H1 (cell line): ENCODE measurements around the gene LIMA1. TPM values are rescaled to one million over a fixed set of nuclear protein-coding genes. Genes with fewer than 3 reads are reported as not detected.

Experiments
- BCL11A ChIP-seq, 2 experiments: IDR thresholded peaks; one replicate each; pipeline ENCODE4 v1.6.1; 2011; ENCODE audit warnings: low read depth in 2 of 2, low read length in 2 of 2, mild to moderate bottlenecking in 2 of 2
- CBX5 ChIP-seq: fragments of 300-800, 300-1000 bp; sonication (generic); IDR thresholded peaks from 2 replicates; pipeline ENCODE4 v1.7.1; 2016; ENCODE audit warnings: antibody characterized with exemption, low read length, low read depth
- EP300 ChIP-seq, 2 experiments: IDR thresholded peaks; 1 replicate in 1 of 2; 2 replicates in 1 of 2; pipeline ENCODE4 v1.6.1; 2011 to 2012; ENCODE audit warnings: low read depth in 2 of 2, low read length in 2 of 2, mild to moderate bottlenecking in 2 of 2, borderline replicate concordance in 1 of 2, inconsistent platforms in 1 of 2, moderate library complexity in 1 of 2
- GABPA ChIP-seq: IDR thresholded peaks from 2 replicates; pipeline ENCODE4 v1.6.1; 2011; ENCODE audit warnings: mild to moderate bottlenecking, low read length, moderate library complexity, borderline replicate concordance; ENCODE audit not compliant: insufficient read depth
- KDM5A ChIP-seq: fragments of 200-600 bp; IDR thresholded peaks from 2 replicates; pipeline ENCODE4 v1.7.1; 2012; ENCODE audit warnings: mild to moderate bottlenecking, low read length, inconsistent platforms, mixed read lengths
- RAD21 ChIP-seq, 2 experiments: IDR thresholded peaks in 1 of 2; conservative IDR thresholded peaks in 1 of 2; 2 replicates each; pipeline ENCODE4 v1.6.1; 2011; ENCODE audit warnings: low read depth in 2 of 2, low read length in 2 of 2, improper control_type of control experiment in 1 of 2, inconsistent platforms in 1 of 2, mild to moderate bottlenecking in 1 of 2, moderate library complexity in 1 of 2
- RNF2 ChIP-seq: fragments of 200-900, 300-1000 bp; sonication (generic); IDR thresholded peaks from 2 replicates; pipeline ENCODE4 v1.7.1; 2016; ENCODE audit warnings: borderline replicate concordance, low read depth, mild to moderate bottlenecking, antibody characterized with exemption, low read length; ENCODE audit not compliant: poor library complexity, severe bottlenecking; ENCODE audit errors: missing control alignments
- SP4 ChIP-seq: IDR thresholded peaks from 2 replicates; pipeline ENCODE4 v1.6.1; 2012; ENCODE audit warnings: low read length, inconsistent platforms
- polyA plus RNA-seq, 7 experiments: library from polyadenylated mRNA; depleted of rRNA in 3 of 7; stranded (reverse) in 5 of 7; unstranded in 2 of 7; fragments of >200 nt in 5 of 7; fragments of 200-250 nt in 2 of 7; gene quantifications; 1 replicate in 5 of 7; 2 replicates in 1 of 7; 4 replicates in 1 of 7; pipeline versions ENCODE4 v1.2.1 to v1.2.3, GENCODE V29; 2011 to 2013; ENCODE audit warnings: missing spikeins in 2 of 7, mixed read lengths in 2 of 7
- total RNA-seq: library from RNA; stranded (reverse); fragmentation: NEBNext Ultra II Directional; extraction: Animal tissue kit (Norgen Biotek cat#: 25700); gene quantifications from 2 replicates; pipeline ENCODE4 v1.2.1, GENCODE V29; 2021

The LIMA1 gene
- total and polyA plus RNA-seq, 2 of the 8 experiments (the other 6 are each of a cell fraction or from before 2014, with no cell fraction given): 12.7 to 47.6 TPM

DNA sequence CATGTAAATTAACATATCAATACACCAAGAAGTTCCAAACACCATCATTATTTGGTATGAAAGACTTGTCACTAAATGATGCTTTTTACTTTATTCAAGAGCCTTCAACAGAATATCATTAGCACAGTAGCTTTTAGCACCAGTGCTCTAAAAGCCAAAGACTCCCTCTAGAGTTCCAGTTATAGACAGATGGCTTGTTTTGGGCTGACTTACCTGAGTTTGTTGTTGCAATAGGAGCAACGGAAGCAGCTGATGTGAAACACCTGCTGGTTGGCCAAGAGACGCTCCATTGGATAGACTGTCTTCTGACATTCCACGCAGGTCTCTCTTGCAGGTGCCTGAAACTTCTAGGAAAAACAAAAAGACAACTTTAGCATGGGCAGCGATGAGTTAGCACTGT is 101.6 kb downstream of the LIMA1 start (continued):
- TF ChIP-seq RNF2 (no peak), SP4 (no peak), BCL11A (IDR thresholded peaks at IDR 0.05; ENCODE audit: low read depth in 2 of 2, low read length in 2 of 2) (no peak), GABPA (no peak), KDM5A (no peak), CBX5 (no peak), RAD21 (IDR thresholded peaks at IDR 0.05 in 1 of 2, conservative IDR thresholded peaks at IDR 0.05 in 1 of 2; ENCODE audit: low read depth in 2 of 2, low read length in 2 of 2) (no peak), EP300 (IDR thresholded peaks at IDR 0.05; ENCODE audit: borderline replicate concordance in 1 of 2, low read depth in 2 of 2, low read length in 2 of 2) (no peak)
- TF ChIP-seq, all 59 proteins: peak for 0
